HG03439 (cell line): ENCODE measurements around the gene CHRNB2.

Experiments
- ATAC-seq: cut with Tn5 transposase; IDR thresholded peaks from one replicate; pipeline ENCODE4 v1.9.1; 2021; ENCODE audit warnings: mild to moderate bottlenecking, moderate library complexity; ENCODE audit not compliant: unreplicated experiment

Gene CHRNB2

DNA sequence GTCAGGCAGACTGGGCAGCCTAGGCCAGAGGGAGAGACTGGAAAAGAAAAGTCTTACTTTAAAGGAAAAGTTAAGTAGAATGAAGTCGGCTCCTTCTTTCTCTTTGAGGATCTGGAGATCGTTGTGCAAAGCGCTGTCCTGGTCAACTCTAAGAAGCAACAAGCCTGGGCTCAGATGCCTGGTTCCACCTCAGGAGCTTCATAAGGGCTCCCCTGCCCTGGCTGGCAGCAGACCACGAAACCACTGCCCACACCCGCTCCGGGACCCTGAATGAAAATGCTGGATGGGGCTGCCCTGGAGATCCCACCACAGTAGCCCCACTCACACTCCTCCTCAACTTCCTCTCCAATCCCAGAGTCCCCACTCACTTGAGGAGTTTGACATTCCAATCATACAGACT lies 15.5 kb upstream of the CHRNB2 start:
- no peak for ATAC-seq

DNA sequence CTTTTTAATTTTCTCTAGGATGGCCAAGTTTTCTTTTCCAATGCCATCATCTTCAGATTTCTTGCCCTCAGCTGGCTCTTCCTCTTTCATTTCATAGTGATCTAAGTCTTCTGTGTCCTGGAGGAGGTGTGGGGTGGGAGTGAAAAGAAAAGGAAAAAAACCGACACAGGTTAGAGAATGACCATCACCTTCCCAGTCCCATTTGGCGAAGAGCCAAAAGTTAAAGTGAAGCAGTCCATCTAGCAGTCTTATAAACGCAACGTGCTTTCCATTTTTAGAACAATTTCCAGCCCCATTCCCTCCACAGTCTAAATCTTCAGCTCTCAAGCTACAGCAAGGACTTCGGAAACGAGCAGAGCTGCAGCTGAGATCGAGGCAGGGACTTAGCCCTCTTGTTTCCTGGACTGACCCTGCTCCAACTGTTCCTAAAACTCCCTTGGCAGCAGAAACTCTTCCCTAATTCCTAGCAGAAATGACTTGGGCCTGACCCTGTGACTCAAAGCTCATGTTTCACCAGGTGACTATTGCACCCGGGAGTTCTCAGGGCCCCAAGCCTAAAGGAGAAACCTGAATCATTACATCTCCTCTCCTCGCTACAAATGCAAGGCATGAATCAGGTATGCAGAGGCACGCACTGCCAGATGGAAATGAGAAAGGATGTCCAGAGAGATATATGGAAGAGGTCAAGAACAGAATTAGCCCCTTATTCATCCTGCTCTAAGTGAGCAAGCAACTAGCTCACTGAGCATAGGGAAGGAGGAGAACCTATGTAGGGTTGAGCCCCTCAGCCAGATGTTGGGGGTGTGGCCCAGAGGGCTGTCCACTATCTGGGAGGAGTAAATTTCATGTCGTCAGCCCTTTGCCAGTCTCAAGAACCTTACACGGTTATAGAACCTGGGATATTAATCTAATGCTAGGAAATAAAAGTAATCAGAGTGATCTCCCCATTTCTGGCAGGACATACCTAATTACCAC lies 14.2 kb upstream of the CHRNB2 start:
- ATAC-seq = no peak

DNA sequence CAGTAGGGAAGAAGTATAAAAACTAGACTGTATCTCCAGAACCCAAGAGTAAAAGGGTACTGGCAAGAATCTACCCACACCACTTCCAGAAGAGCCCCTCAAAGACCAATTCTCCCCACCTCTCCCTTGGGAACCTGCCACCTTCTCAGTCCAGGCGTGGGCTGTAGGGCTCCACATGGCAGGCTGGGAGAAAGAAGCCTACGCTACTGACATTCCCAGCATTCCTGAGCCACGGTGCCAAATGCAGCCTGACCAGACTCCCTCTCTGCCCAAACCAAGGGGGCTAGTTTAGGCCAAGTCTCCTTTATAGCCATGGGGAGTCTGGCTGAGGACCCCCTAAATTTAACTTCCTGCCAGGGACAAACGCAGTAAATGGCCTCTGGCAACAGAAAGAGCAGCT lies 11.2 kb upstream of the CHRNB2 start:
- ATAC-seq = no peak

DNA sequence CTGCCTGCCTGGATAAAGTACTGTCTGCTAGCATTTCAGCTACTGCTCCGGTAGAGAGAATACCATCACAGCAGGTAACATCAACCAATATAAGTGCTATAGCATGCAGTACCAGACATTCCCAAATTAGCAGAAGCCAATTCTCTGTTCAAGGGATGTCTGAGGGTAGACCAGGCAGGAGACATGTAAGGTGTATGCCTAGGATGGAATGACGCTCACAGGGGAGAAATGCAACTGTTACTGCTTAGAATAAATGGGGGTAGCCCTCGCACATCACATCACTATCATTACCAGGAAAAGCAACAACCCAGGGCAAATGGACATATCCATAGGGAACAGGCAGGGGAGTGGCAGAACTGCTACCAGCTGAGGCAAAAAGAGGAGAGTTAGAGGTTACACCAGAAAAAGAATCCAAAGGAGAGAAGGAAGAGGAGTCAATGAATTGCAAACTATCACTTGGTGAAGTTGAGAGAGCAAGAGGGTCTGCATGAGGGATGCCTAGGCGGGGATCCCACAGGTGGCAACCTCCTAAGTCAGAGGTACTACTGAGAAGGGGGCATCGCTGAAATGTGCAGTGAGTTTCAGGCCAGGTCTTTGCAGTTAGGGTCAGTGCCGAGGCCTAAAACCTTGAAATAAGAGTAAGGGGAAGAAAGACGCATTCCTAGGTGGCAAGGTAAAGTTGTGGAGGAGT lies 10.2 kb upstream of the CHRNB2 start:
- ATAC-seq = no peak

DNA sequence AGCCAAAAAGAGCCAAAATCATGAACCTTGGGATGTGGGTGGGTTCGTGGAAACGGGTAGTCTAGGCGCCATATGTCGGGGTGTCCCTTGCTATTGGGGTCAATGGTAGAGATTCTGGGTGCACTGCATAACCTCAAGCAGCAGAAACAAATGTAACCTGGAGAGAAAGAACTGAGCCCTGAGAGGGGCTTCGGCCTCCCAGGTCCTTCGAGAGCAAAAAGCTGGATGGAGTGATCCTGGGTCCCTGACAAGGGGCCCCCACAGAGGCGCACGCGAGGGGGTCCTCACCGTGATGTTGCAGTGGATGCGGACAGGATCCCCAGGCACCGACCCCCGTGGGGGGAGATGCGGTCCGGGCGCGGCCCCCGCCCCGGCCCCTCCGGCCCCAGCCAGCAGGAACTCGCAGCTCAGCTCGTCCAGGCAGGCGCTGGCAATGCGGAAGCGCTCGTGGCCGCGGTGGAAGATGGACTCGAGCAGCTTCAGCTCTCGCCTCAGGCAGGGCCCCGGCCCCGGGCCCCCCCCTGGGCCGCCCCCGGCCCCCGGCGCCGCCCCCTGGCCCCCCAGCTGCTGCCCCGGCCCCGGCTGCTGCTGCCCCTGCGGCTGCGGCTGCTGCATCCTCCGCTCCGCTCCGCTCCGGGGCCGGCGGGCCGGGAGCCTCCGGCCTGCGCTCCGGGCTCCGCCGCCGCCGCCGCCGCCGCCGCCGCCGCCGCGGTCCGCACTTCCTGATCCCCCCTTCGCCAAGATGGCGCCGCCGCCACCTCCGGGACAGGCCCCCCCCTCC lies 9.4 kb upstream of the CHRNB2 start, which contains the start of gene UBE2Q1:
TSS of gene UBE2Q1 (minus strand) at position 724 of the 781 bp plus-strand sequence. CDS start at position 615, 109 bp downstream.
- ATAC-seq = peak; percentile 18

DNA sequence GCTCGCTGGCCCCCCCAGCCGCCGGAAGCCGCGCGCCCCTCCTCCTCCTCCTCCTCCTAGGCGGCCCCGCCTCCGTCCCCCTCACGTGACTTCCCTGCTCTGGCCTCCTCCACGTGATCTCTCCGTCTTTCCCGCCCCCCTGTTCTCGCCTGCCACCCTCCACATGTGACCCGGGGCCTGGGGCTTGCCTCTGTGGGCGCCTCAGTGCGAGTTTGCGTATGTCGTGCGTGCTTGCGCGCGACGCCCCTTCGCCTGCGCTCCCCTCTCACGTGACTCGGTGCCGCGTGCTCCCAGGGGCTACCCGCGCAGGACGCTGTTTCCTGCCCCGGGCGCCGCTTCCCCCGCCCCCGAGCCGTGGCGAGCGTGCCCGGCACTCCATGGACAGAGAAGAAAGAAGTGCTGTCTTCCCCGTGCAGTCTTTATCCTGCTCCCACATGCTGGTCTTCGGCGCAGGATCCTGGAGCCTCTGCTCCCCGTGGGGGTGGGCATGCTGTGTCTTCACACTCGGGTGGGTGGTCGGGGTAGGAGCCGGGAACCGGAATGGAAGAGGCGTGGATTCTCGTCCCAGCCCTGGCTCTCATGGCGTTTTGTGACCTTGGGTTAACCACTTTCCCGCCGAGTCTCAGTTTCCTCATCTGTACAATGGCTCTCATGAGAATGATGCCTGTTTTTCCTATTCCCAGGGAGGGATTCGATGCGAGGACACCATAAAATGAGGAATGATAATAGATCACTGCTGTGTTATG lies 8.7 kb upstream of the CHRNB2 start:
- peak; percentile 82 for ATAC-seq

DNA sequence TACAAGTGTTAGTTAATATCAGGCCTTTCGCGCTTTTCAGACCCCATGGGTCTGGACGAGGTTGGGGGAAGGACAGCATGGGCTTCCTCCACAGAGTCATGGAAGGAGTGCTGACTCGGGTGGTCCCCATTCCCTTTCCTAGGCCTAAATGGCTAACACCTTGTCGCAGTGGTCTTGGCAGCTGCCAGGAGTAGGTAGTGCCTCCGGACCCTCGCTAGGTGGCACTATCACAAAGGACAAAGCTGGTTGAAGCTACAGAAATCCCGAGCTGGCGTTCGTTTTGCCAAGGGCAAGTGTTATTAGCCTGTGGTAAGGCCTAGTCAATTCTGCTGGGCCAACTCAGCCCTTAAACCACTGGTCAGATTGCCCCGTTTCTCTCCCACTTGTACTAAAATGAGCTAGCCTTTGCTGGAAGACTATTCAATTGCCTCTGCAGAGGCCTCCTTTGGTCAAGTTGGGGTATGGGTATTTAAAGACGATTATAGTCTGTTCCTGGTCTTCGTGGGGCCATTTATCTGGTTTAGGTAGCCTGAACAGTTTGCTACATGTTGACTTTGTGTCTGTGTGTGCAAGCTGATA lies 8.0 kb upstream of the CHRNB2 start:
- ATAC-seq = peak; percentile 43

DNA sequence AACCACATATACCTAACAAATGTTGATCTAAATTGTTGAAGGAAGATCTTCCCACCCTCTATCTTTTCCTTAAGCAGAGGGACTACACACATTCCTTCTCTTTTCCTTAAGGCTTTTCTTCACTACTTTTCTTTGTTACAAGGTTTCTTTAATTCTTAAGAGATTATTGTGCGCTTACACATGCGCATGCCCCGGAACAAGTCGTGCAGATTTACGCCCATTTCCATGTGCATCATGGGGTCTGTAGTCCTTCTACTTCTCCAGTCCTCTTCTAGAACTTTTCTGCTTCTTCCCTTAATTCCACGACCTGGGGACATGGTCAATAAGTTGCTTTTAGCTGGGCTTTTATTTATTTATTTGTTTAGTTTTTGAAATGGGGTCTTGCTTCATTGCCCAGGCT lies 1.7 kb upstream of the CHRNB2 start:
- no peak for ATAC-seq

DNA sequence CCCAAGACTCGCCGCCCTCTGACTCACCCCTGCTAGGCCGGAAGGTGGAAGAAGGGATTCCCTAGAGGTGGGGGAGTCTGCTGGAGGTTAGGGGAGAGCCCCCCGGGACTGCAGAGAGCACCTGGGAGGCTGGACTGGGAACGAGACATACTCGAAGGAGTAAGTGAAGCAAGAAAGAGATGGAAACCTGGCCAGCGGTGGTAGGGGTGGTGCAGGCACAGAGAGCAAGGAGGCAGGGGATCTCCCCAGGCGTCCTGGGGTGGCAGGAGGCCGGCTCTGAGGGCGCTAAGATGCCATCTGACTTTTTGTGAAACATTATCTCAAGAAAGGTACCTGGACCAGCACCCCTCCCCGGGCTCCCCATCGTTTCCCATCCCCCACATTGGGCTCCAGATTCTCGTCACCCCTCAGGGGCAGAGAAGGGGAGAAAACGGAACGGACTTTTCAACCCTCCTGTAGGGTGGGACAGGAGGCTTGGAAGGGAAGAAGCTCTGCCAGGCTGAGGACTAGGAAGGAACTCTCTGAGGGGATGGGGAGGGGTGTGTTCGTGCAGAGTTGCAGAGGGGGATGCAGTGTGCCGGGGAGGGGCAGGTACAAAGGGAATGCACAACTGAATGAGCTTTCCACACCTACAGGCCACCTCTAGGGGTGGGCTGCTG lies 708 bp downstream of the CHRNB2 start:
- no peak for ATAC-seq

DNA sequence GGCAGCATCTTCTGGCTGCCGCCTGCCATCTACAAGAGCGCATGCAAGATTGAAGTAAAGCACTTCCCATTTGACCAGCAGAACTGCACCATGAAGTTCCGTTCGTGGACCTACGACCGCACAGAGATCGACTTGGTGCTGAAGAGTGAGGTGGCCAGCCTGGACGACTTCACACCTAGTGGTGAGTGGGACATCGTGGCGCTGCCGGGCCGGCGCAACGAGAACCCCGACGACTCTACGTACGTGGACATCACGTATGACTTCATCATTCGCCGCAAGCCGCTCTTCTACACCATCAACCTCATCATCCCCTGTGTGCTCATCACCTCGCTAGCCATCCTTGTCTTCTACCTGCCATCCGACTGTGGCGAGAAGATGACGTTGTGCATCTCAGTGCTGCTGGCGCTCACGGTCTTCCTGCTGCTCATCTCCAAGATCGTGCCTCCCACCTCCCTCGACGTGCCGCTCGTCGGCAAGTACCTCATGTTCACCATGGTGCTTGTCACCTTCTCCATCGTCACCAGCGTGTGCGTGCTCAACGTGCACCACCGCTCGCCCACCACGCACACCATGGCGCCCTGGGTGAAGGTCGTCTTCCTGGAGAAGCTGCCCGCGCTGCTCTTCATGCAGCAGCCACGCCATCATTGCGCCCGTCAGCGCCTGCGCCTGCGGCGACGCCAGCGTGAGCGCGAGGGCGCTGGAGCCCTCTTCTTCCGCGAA lies 3.8 kb downstream of the CHRNB2 start:
- ATAC-seq = no peak

DNA sequence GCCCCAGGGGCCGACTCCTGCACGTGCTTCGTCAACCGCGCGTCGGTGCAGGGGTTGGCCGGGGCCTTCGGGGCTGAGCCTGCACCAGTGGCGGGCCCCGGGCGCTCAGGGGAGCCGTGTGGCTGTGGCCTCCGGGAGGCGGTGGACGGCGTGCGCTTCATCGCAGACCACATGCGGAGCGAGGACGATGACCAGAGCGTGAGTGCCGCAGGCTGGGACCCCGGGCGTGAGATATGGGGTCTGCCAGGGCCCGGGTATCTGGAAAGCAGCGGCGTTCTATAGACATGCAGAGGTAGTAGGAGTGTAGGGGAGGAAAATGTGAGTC lies 4.3 kb downstream of the CHRNB2 start:
- ATAC-seq = no peak

DNA sequence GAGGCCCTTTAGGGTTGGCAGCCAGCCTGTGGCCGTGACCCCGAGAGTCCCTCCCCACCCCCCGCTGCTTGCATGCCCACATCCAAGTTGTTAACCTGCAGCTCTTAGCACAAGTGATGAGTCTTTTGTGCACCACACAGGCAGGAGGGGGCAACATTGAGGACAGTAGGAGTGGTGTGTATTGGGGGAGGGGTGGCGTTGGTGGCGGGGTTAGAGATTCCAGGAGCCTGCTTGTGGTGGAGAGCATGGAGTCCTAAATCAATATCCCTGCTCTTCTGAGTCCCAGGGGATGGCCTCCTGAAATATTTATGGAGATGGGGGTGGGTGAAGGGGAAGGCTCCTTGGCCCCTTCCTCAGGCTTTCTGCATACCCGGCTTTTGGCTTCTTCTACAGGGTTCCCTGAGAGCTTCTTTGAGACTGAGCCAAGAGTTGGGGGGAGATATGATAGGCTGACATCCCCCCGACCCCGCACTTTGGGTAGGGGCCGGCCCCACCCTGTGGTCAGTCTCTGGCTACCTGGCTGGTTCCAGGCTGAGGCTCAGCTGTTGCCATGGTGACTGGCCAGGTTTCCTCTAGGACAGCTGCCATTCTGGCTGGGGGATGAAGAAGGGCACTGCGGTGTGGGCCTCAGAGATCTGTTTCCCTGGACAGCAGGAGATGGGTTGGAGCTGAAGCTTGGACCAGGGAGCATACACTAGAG lies 5.0 kb downstream of the CHRNB2 start:
- no peak for ATAC-seq

DNA sequence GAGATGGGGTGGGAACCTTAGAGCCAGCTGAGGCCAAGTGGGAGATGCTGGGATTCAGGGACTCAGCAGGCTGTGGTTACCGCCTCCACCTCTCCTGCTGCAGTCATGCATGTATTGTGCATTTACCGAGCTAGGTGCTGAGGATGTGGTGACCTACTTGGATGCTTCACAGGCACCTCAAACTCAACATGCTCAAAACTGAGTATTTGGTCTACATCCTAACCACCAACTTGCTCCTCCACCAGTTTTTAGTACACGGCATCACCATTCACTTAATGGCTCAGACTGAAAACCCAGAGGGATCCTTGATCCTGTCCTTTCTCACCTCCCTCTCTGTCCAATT lies 5.6 kb downstream of the CHRNB2 start:
- ATAC-seq = no peak

DNA sequence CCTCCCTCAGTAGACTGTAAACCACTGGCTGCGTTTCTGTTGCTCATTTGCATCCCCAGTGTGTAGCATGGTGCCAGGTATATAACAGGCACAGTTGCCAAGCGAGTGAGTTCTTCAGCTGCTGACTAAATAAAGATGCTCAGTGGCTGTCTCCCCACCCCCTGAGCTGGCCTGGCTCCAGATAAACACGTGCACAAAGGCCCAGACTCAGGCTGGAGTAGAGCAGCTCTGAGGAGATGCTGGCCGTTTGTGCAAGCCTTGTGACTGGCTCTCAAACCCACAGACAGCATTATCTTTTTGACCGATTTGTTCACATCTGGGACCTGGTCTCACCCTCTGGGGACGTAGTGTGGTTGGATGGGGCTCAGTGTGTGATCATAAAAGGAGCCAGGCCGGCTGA lies 7.1 kb downstream of the CHRNB2 start:
- no peak for ATAC-seq

DNA sequence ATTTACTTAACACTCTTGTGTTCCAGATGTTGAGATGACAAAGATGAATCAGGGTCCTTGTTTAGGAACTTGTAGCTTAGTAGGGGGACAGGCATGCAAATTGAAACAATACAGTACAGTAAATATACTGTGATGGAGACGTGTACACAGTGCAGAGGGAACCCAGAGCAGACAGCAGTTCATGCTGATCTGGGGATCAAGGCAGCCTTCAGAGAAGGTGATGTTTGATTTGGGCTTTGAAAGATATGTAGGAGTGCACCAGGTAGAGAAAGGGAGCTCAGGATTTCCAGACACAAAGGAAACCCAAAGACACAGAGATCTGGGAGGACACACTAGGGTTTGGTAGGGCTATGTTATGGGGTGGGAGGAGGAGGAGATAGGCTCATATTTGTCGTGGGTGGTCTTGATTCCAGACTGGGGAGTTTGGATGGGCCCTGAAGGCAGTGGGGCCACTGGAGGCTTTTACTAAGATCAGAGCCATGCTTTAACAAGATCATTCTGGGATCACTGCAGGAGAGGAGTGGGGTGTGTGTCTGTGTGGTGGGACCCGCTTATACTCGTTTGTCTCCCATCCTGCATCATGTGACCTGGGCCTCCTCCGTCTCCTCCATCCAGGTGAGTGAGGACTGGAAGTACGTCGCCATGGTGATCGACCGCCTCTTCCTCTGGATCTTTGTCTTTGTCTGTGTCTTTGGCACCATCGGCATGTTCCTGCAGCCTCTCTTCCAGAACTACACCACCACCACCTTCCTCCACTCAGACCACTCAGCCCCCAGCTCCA lies 7.8 kb downstream of the CHRNB2 start:
- ATAC-seq = no peak

DNA sequence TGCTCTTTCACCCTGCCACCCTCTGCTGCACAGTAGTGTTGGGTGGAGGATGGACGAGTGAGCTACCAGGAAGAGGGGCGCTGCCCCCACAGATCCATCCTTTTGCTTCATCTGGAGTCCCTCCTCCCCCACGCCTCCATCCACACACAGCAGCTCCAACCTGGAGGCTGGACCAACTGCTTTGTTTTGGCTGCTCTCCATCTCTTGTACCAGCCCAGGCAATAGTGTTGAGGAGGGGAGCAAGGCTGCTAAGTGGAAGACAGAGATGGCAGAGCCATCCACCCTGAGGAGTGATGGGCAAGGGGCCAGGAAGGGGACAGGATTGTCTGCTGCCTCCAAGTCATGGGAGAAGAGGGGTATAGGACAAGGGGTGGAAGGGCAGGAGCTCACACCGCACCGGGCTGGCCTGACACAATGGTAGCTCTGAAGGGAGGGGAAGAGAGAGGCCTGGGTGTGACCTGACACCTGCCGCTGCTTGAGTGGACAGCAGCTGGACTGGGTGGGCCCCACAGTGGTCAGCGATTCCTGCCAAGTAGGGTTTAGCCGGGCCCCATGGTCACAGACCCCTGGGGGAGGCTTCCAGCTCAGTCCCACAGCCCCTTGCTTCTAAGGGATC lies 8.5 kb downstream of the CHRNB2 start:
- ATAC-seq = no peak

DNA sequence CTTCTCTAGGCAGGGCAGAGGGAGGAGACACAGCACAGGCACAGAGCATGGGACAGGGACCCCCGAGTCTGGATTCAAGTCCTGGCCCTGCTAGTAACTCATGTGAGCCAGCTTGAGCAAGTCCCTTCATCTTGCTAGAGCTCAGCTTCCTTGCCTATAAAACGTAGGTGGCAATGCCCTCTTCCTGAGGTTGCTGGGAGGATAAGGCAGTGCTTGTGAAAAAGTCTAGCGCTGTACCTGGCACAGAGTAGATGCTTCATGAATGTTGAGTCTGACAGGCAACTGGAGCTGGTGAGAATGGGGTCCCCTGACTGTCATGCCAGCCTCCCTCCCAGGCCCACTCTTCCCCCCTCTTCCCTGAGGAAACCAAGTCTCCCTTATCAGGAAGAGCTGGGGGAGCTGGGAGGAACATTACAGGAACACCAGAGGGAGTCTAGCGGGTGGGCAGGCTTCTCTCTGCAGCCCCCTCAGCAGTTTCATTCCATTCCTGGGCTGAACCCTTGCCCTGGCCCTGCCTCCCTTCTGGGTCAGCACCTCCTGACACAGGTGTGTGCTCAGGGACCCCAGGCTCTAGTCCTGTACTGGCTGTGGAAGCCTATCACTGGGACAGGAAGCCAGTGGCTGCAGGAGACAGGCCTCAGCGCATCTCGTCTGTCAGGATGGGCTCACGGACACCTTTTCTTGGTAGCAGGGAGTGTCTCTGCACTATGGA lies 9.9 kb downstream of the CHRNB2 start:
- no peak for ATAC-seq
